A549 treated with Hydrocortisone at 1 μM for 4 hours (cell line): ENCODE results near the gene CDYL2. TPM values are rescaled to one million over a fixed set of nuclear protein-coding genes. Genes with fewer than 3 reads are reported as not detected.

Source experiments
- total RNA-seq: library from RNA; stranded (reverse); fragments of 200-300 nt; extraction: Qiagen RNA extraction; gene quantifications from 5 replicates; pipeline ENCODE4 v1.2.3, GENCODE V29; 2022

The CDYL2 gene
- 0.32 to 0.66 TPM (median 0.61 TPM) in 5 replicates for total RNA-seq

GRCh38 chr16:80804526-80805383 lies at the start of gene CDYL2:
Gene CDYL2 (minus strand): TSS chr16:80804598. CDS start chr16:80804173, 425 bp downstream.

Other genes starting within 250 kb of the CDYL2 start
- 114 to 129 TPM (median 123 TPM) in 5 replicates for gene CMC2, start 202.3 kb upstream of the CDYL2 start, total RNA-seq
- gene CENPN, start 202.6 kb upstream of the CDYL2 start, total RNA-seq, result 62.6 to 104 TPM (median 67.1 TPM) in 5 replicates
- 28.7 to 33.8 TPM (median 31.7 TPM) in 5 replicates for gene ATMIN, start 231.2 kb upstream of the CDYL2 start, total RNA-seq